ENCODE measurements around the gene PLD6.

DNA sequence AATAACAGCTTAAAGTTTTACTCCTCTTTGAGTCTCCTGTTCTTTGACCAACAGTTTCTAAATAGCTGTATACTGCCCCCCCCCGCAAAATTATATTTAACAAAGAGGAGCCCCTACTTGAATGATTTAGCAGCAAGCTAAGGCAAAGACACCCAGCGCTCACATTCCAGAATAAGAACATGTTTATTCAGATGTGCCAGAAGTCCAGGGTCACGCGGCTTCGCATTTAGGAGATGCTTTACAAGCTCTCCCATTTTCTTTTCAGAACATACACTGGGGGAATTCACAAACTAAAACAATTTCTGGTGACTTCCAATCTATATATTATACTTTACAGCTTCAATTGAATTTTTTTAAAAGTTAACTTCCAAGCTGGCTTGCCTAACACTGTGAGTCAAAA, 5.3 kb downstream of the PLD6 start:
- TF ChIP-seq CTCF (conservative IDR thresholded peaks at IDR 0.05; ENCODE audit: low read length) = no peak
- TF ChIP-seq EZH2phosphoT487 (IDR thresholded peaks at IDR 0.05; ENCODE audit: borderline replicate concordance) = no peak

Data from Loucy (cell line).